ENCODE data around the gene LRCH3.

The LRCH3 gene

GRCh38 chr3:197791113-197791891, at the start of gene LRCH3:
TSS of gene LRCH3 (plus strand) at chr3:197791254. CDS start at chr3:197791279, 25 bp downstream.
- no peak for FAIRE-seq

GRCh38 chr3:197742787-197743186, 48.3 kb upstream of the LRCH3 start:
- no peak for FAIRE-seq

GRCh38 chr3:197746209-197746608, 44.8 kb upstream of the LRCH3 start:
- FAIRE-seq, result no peak

GRCh38 chr3:197746801-197747237, 44.2 kb upstream of the LRCH3 start:
- no peak for FAIRE-seq

GRCh38 chr3:197748597-197749314, 42.3 kb upstream of the LRCH3 start:
- FAIRE-seq, result no peak

- no peak for FAIRE-seq
Measured at GRCh38 chr3:197749315-197749600, 41.8 kb upstream of the LRCH3 start.

- FAIRE-seq, result no peak
Measured at GRCh38 chr3:197749601-197750395, 41.3 kb upstream of the LRCH3 start, which contains the start of gene FYTTD1. TSS of gene FYTTD1 (plus strand) at chr3:197749883. CDS start at chr3:197749972, 89 bp downstream.

GRCh38 chr3:197750396-197750831, 40.6 kb upstream of the LRCH3 start:
- FAIRE-seq, result no peak

- FAIRE-seq, result no peak
Measured at GRCh38 chr3:197750858-197751737, 40.0 kb upstream of the LRCH3 start.

GRCh38 chr3:197752107-197752506, 38.9 kb upstream of the LRCH3 start:
- FAIRE-seq, result no peak

- FAIRE-seq, result no peak
Measured at GRCh38 chr3:197753263-197753662, 37.8 kb upstream of the LRCH3 start.

- FAIRE-seq, result no peak
Measured at GRCh38 chr3:197756704-197757103, 34.4 kb upstream of the LRCH3 start.

GRCh38 chr3:197758512-197758911, 32.5 kb upstream of the LRCH3 start:
- FAIRE-seq, result no peak

GRCh38 chr3:197761784-197762183, 29.3 kb upstream of the LRCH3 start:
- FAIRE-seq, result no peak

- FAIRE-seq, result no peak
Measured at GRCh38 chr3:197775317-197775716, 15.7 kb upstream of the LRCH3 start.

- no peak for FAIRE-seq
Measured at GRCh38 chr3:197782230-197782629, 8.8 kb upstream of the LRCH3 start.

GRCh38 chr3:197784019-197784585, 7.0 kb upstream of the LRCH3 start:
- no peak for FAIRE-seq

- FAIRE-seq, result no peak
Measured at GRCh38 chr3:197787412-197787811, 3.6 kb upstream of the LRCH3 start.

- no peak for FAIRE-seq
Measured at GRCh38 chr3:197789309-197789708, 1.7 kb upstream of the LRCH3 start.

- FAIRE-seq, result no peak
Measured at GRCh38 chr3:197790033-197790432, 1.0 kb upstream of the LRCH3 start.

GRCh38 chr3:197791892-197792647, 1.0 kb downstream of the LRCH3 start:
- FAIRE-seq, result no peak

All from TTC549 (cell line).